HK-2 (cell line): ENCODE results near the gene LGR5.

Experiments
- DNase-seq: peaks from one replicate; pipeline ENCODE4 v3.0.0-alpha.2; 2018; ENCODE audit not compliant: unreplicated experiment

LGR5 gene

GRCh38 chr12:71438670-71439361, 782 bp upstream of the LGR5 start:
- DNase-seq, result no peak

GRCh38 chr12:71439362-71439612, 311 bp upstream of the LGR5 start:
- no peak for DNase-seq

GRCh38 chr12:71440345-71440762, 756 bp downstream of the LGR5 start:
- no peak for DNase-seq

GRCh38 chr12:71440763-71441748, 1.5 kb downstream of the LGR5 start:
- DNase-seq, result no peak

- DNase-seq, result no peak
These were observed 2.4 kb downstream of the LGR5 start for GRCh38 chr12:71441836-71442566.

- no peak for DNase-seq
These were observed 3.0 kb downstream of the LGR5 start for GRCh38 chr12:71442567-71442931.

GRCh38 chr12:71445071-71445470, 5.5 kb downstream of the LGR5 start:
- DNase-seq, result no peak

- no peak for DNase-seq
These were observed 8.1 kb downstream of the LGR5 start for GRCh38 chr12:71447691-71448132.

GRCh38 chr12:71448150-71448581, 8.6 kb downstream of the LGR5 start:
- no peak for DNase-seq

- no peak for DNase-seq
These were observed 9.9 kb downstream of the LGR5 start for GRCh38 chr12:71449373-71450070.

GRCh38 chr12:71452006-71452405, 12.4 kb downstream of the LGR5 start:
- no peak for DNase-seq

- DNase-seq, result no peak
These were observed 15.6 kb downstream of the LGR5 start for GRCh38 chr12:71455028-71455737.

GRCh38 chr12:71456316-71456715, 16.7 kb downstream of the LGR5 start:
- DNase-seq, result no peak

GRCh38 chr12:71456990-71457389, 17.4 kb downstream of the LGR5 start:
- no peak for DNase-seq

GRCh38 chr12:71460318-71460717, 20.7 kb downstream of the LGR5 start:
- no peak for DNase-seq

- no peak for DNase-seq
These were observed 21.4 kb downstream of the LGR5 start for GRCh38 chr12:71460850-71461609.

- DNase-seq, result no peak
These were observed 22.3 kb downstream of the LGR5 start for GRCh38 chr12:71461787-71462328.

- no peak for DNase-seq
These were observed 26.2 kb downstream of the LGR5 start for GRCh38 chr12:71465796-71466195.

GRCh38 chr12:71469258-71469750, 29.7 kb downstream of the LGR5 start:
- peak; percentile 32 for DNase-seq

- no peak for DNase-seq
These were observed 32.9 kb downstream of the LGR5 start for GRCh38 chr12:71472441-71472911.
